Stimulated activated CD4-positive, alpha-beta T cell treated with anti-CD3 and anti-CD28 coated beads, TNF-alpha, amount 100 ng/mL, for 48 hours (primary cell): ENCODE data around the gene CHD6.

ENCODE experiments used
- DNase-seq, 3 donors: peaks; one replicate each; pipeline ENCODE4 v3.0.0-alpha.2; 2020; ENCODE audit warnings: low read depth in 3 of 3

Gene CHD6

GRCh38 chr20:41509316-41510200 is 108.6 kb downstream of the CHD6 start:
- DNase-seq: no peak

GRCh38 chr20:41508335-41508734 is 109.8 kb downstream of the CHD6 start:
- DNase-seq: no peak

- no peak for DNase-seq
Measured at GRCh38 chr20:41507851-41508250, 110.3 kb downstream of the CHD6 start.

GRCh38 chr20:41507436-41507835 is 110.7 kb downstream of the CHD6 start:
- DNase-seq: no peak

GRCh38 chr20:41506192-41506915 is 111.8 kb downstream of the CHD6 start:
- no peak for DNase-seq

GRCh38 chr20:41505184-41505583 is 113.0 kb downstream of the CHD6 start:
- no peak for DNase-seq

- DNase-seq: no peak
Measured at GRCh38 chr20:41501376-41501775, 116.8 kb downstream of the CHD6 start.

GRCh38 chr20:41499961-41500725 is 118.0 kb downstream of the CHD6 start:
- DNase-seq: no peak

GRCh38 chr20:41499064-41499463 is 119.1 kb downstream of the CHD6 start:
- DNase-seq: no peak

GRCh38 chr20:41497186-41497895 is 120.8 kb downstream of the CHD6 start:
- no peak for DNase-seq

- DNase-seq: no peak
Measured at GRCh38 chr20:41494451-41494850, 123.7 kb downstream of the CHD6 start.

- DNase-seq: no peak
Measured at GRCh38 chr20:41483553-41483930, 134.6 kb downstream of the CHD6 start.

GRCh38 chr20:41482647-41483552 is 135.3 kb downstream of the CHD6 start:
- no peak for DNase-seq

- no peak for DNase-seq
Measured at GRCh38 chr20:41480054-41480770, 138.0 kb downstream of the CHD6 start.

GRCh38 chr20:41479113-41479512 is 139.1 kb downstream of the CHD6 start:
- no peak for DNase-seq

GRCh38 chr20:41478026-41478425 is 140.2 kb downstream of the CHD6 start:
- DNase-seq: no peak

- DNase-seq: no peak
Measured at GRCh38 chr20:41476446-41476845, 141.7 kb downstream of the CHD6 start.

- no peak for DNase-seq
Measured at GRCh38 chr20:41476013-41476441, 142.2 kb downstream of the CHD6 start.

- DNase-seq: no peak
Measured at GRCh38 chr20:41475503-41475902, 142.7 kb downstream of the CHD6 start.
